GM23338 (cell line): ENCODE data around the gene PEAK3. TPM values are rescaled to one million over a fixed set of nuclear protein-coding genes. Genes with fewer than 3 reads are reported as not detected.
A peak's percentile ranks its signal among the peaks of the same experiment; 100 is the strongest.

Experiments
- ATAC-seq: fragments of 200-7000 bp; cut with Tn5 transposase; 3 replicates; pipeline ENCODE4 v1.9.1; 2020
- DNase-seq: peaks from one replicate; pipeline ENCODE4 v3.0.0-alpha.2; 2015; ENCODE audit warnings: low spot score
- H2AFZ ChIP-seq: fragments of 200-600 bp; sonication (generic); 2 replicates; pipeline ENCODE4 v1.8.0; 2016; ENCODE audit warnings: antibody characterized with exemption, mild to moderate bottlenecking, moderate library complexity
- H3F3A ChIP-seq: fragments of 200-600 bp; sonication (generic); replicated peaks from 2 replicates; pipeline ENCODE4 v1.8.0; 2017; ENCODE audit warnings: antibody characterized with exemption, mixed run types, low read depth
- H3K27ac ChIP-seq: fragments of 200-600 bp; sonication (generic); 2 replicates; pipeline ENCODE4 v1.6.1; 2016; ENCODE audit warnings: low read depth
- H3K27me3 ChIP-seq: fragments of 200-600 bp; sonication (generic); 2 replicates; pipeline ENCODE4 v1.8.0; 2016; ENCODE audit warnings: mild to moderate bottlenecking, mixed run types, moderate library complexity; ENCODE audit not compliant: insufficient read depth
- H3K36me3 ChIP-seq: fragments of 200-600 bp; sonication (generic); 2 replicates; pipeline ENCODE4 v1.8.0; 2016; ENCODE audit warnings: mild to moderate bottlenecking; ENCODE audit not compliant: insufficient read depth
- H3K4me1 ChIP-seq: fragments of 200-600 bp; sonication (generic); 2 replicates; pipeline ENCODE4 v1.8.0; 2016; ENCODE audit warnings: mild to moderate bottlenecking, moderate library complexity; ENCODE audit not compliant: insufficient read depth
- H3K4me2 ChIP-seq: fragments of 200-600 bp; sonication (generic); 2 replicates; pipeline ENCODE4 v1.7.1; 2017; ENCODE audit warnings: mixed run types
- H3K4me3 ChIP-seq: fragments of 200-600 bp; sonication (generic); 2 replicates; pipeline ENCODE4 v1.6.1; 2016; ENCODE audit warnings: mixed run types
- H3K79me2 ChIP-seq: fragments of 200-600 bp; sonication (generic); replicated peaks from 2 replicates; pipeline ENCODE4 v1.8.0; 2017; ENCODE audit warnings: mild to moderate bottlenecking; ENCODE audit not compliant: insufficient read depth
- H3K9me2 ChIP-seq: fragments of 200-600 bp; sonication (generic); 2 replicates; pipeline ENCODE4 v1.8.0; 2017; ENCODE audit not compliant: insufficient read depth
- H4K20me1 ChIP-seq: fragments of 200-600 bp; sonication (generic); replicated peaks from 2 replicates; pipeline ENCODE4 v1.8.0; 2017; ENCODE audit warnings: mild to moderate bottlenecking; ENCODE audit not compliant: insufficient read depth
- H3K27ac Mint-ChIP-seq: 2 replicates; pipeline ENCODE4 v1.8.0; 2020; ENCODE audit warnings: inconsistent platforms, mild to moderate bottlenecking, moderate library complexity, mixed read lengths
- H3K27me3 Mint-ChIP-seq: 3 replicates; pipeline ENCODE4 v1.8.0; 2022; ENCODE audit warnings: low read depth, mild to moderate bottlenecking, moderate library complexity, mixed read lengths, inconsistent platforms; ENCODE audit not compliant: insufficient read depth, poor library complexity
- H3K36me3 Mint-ChIP-seq: 3 replicates; pipeline ENCODE4 v1.8.0; 2021; ENCODE audit warnings: low read depth, mild to moderate bottlenecking, inconsistent platforms, moderate library complexity, mixed read lengths
- H3K4me1 Mint-ChIP-seq: 3 replicates; pipeline ENCODE4 v1.8.0; 2020; ENCODE audit warnings: mild to moderate bottlenecking, inconsistent platforms, mixed read lengths
- H3K4me3 Mint-ChIP-seq: 3 replicates; pipeline ENCODE4 v1.8.0; 2021; ENCODE audit warnings: moderate library complexity, mild to moderate bottlenecking, inconsistent platforms, mixed read lengths
- H3K9me3 Mint-ChIP-seq: 3 replicates; pipeline ENCODE4 v1.8.0; 2020; ENCODE audit warnings: moderate library complexity, mild to moderate bottlenecking, inconsistent platforms, mixed read lengths
- CREB1 ChIP-seq: fragments of 250-450 bp; sonication (Bioruptor Pico); IDR thresholded peaks from 2 replicates; pipeline ENCODE4 v1.5.0; 2020; ENCODE audit warnings: low read depth, mild to moderate bottlenecking, moderate library complexity
- NANOG ChIP-seq: IDR thresholded peaks from 2 replicates; pipeline ENCODE4 v1.6.1; 2016; ENCODE audit warnings: antibody characterized with exemption, borderline replicate concordance
- POLR2AphosphoS5 ChIP-seq: IDR thresholded peaks from 2 replicates; pipeline ENCODE4 v1.6.1; 2016; ENCODE audit warnings: antibody characterized with exemption, low read depth
- ZNF114 ChIP-seq: fragments of 250-450 bp; sonication (Bioruptor Pico); IDR thresholded peaks from 2 replicates; pipeline ENCODE4 v1.5.0; 2020; ENCODE audit warnings: mild to moderate bottlenecking, moderate library complexity
- ZNF331 ChIP-seq: fragments of 250-450 bp; sonication (Bioruptor Pico); IDR thresholded peaks from 2 replicates; pipeline ENCODE4 v1.5.0; 2020; ENCODE audit warnings: low read depth, mild to moderate bottlenecking, moderate library complexity
- polyA plus RNA-seq: library from polyadenylated mRNA; unstranded; fragments of >200 nt; fragmentation: Nextera tagmentation; extraction: Ambion mirVana; gene quantifications from 2 replicates; pipeline ENCODE4 v1.2.1, GENCODE V29; 2016
- total RNA-seq: library from RNA; depleted of rRNA; stranded (reverse); fragments of >200 nt; shearing (Covaris generic); gene quantifications from 2 replicates; pipeline ENCODE4 v1.2.3, GENCODE V29; 2014
- TF ChIP-seq, protein P1 (sequence below): fragments of 250-450 bp; sonication (Bioruptor Pico); IDR thresholded peaks from 2 replicates; pipeline ENCODE4 v1.5.0; 2020; ENCODE audit warnings: mild to moderate bottlenecking, moderate library complexity
- TF ChIP-seq, protein P2 (sequence below), 2 experiments: fragments of 200-600 bp in 1 of 2; sonication (generic) in 1 of 2; conservative IDR thresholded peaks; 2 replicates each; pipeline versions ENCODE4 v1.5.1 to v1.6.1; 2016 to 2017; ENCODE audit warnings: antibody characterized with exemption in 2 of 2, low read depth in 2 of 2, mild to moderate bottlenecking in 2 of 2, moderate library complexity in 1 of 2

Gene PEAK3
- total and polyA plus RNA-seq, 2 experiments from 2014 or later, result not detected

DNA sequence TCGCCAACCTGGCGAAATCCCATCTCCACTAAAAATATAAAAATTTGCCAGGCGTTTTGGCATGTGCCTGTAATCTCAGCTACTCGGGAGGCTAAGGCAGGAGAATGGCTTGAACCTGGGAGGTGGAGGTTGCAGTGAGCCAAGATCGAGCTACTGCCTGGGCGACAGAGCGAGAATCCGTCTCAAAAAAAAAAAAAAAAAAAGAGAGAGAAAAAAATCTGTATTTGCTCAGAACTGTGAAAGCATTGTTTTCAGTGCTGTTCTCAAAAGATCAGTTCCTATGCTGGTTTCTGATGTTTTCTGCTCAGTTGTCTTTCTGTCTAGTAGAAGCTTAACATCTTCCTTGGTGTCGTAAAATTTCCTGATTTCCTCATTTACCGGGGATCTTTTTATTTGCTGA is 42.8 kb downstream of the PEAK3 start:
- Histone ChIP-seq H3K4me2 (peak overlapping the region; percentile 97), H3K27me3 (no peaks in the 10 kb centered on the region), H3K79me2 (peaks cover 86% of the 10 kb centered on the region), H3K27ac (peak overlapping the region; percentile 1), H3F3A (peaks cover 22% of the 10 kb centered on the region; the same call in 1 of the 2 replicates), H4K20me1 (peaks cover 52% of the 10 kb centered on the region), H3K4me3 (peak overlapping the region; percentile 96), H3K9me2 (no peaks in the 10 kb centered on the region), H3K36me3 (0 out of 2 replicates have a peak, but pooled peaks cover 4% of the 10 kb centered on the region), H3K4me1 (peaks cover 32% of the 10 kb centered on the region), H2AFZ (no peak overlapping the region)
- peaks cover 43% of the 10 kb centered on the region for H3K4me1 Mint-ChIP-seq
- TF ChIP-seq, protein P1, sequence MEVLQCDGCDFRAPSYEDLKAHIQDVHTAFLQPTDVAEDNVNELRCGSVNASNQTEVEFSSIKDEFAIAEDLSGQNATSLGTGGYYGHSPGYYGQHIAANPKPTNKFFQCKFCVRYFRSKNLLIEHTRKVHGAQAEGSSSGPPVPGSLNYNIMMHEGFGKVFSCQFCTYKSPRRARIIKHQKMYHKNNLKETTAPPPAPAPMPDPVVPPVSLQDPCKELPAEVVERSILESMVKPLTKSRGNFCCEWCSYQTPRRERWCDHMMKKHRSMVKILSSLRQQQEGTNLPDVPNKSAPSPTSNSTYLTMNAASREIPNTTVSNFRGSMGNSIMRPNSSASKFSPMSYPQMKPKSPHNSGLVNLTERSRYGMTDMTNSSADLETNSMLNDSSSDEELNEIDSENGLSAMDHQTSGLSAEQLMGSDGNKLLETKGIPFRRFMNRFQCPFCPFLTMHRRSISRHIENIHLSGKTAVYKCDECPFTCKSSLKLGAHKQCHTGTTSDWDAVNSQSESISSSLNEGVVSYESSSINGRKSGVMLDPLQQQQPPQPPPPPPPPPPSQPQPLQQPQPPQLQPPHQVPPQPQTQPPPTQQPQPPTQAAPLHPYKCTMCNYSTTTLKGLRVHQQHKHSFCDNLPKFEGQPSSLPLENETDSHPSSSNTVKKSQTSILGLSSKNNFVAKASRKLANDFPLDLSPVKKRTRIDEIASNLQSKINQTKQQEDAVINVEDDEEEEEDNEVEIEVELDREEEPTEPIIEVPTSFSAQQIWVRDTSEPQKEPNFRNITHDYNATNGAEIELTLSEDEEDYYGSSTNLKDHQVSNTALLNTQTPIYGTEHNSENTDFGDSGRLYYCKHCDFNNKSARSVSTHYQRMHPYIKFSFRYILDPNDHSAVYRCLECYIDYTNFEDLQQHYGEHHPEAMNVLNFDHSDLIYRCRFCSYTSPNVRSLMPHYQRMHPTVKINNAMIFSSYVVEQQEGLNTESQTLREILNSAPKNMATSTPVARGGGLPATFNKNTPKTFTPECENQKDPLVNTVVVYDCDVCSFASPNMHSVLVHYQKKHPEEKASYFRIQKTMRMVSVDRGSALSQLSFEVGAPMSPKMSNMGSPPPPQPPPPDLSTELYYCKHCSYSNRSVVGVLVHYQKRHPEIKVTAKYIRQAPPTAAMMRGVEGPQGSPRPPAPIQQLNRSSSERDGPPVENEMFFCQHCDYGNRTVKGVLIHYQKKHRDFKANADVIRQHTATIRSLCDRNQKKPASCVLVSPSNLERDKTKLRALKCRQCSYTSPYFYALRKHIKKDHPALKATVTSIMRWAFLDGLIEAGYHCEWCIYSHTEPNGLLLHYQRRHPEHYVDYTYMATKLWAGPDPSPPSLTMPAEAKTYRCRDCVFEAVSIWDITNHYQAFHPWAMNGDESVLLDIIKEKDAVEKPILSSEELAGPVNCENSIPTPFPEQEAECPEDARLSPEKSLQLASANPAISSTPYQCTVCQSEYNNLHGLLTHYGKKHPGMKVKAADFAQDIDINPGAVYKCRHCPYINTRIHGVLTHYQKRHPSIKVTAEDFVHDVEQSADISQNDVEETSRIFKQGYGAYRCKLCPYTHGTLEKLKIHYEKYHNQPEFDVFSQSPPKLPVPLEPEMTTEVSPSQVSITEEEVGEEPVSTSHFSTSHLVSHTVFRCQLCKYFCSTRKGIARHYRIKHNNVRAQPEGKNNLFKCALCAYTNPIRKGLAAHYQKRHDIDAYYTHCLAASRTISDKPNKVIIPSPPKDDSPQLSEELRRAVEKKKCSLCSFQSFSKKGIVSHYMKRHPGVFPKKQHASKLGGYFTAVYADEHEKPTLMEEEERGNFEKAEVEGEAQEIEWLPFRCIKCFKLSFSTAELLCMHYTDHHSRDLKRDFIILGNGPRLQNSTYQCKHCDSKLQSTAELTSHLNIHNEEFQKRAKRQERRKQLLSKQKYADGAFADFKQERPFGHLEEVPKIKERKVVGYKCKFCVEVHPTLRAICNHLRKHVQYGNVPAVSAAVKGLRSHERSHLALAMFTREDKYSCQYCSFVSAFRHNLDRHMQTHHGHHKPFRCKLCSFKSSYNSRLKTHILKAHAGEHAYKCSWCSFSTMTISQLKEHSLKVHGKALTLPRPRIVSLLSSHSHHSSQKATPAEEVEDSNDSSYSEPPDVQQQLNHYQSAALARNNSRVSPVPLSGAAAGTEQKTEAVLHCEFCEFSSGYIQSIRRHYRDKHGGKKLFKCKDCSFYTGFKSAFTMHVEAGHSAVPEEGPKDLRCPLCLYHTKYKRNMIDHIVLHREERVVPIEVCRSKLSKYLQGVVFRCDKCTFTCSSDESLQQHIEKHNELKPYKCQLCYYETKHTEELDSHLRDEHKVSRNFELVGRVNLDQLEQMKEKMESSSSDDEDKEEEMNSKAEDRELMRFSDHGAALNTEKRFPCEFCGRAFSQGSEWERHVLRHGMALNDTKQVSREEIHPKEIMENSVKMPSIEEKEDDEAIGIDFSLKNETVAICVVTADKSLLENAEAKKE (CRISPR knock-in tag), result no peak
- TF ChIP-seq, protein P2, sequence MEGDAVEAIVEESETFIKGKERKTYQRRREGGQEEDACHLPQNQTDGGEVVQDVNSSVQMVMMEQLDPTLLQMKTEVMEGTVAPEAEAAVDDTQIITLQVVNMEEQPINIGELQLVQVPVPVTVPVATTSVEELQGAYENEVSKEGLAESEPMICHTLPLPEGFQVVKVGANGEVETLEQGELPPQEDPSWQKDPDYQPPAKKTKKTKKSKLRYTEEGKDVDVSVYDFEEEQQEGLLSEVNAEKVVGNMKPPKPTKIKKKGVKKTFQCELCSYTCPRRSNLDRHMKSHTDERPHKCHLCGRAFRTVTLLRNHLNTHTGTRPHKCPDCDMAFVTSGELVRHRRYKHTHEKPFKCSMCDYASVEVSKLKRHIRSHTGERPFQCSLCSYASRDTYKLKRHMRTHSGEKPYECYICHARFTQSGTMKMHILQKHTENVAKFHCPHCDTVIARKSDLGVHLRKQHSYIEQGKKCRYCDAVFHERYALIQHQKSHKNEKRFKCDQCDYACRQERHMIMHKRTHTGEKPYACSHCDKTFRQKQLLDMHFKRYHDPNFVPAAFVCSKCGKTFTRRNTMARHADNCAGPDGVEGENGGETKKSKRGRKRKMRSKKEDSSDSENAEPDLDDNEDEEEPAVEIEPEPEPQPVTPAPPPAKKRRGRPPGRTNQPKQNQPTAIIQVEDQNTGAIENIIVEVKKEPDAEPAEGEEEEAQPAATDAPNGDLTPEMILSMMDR (conservative IDR thresholded peaks at IDR 0.05; ENCODE audit: low read depth in 2 of 2), result no peak
- TF ChIP-seq CREB1 (no peak), ZNF331 (CRISPR knock-in tag) (no peak), ZNF114 (no peak), NANOG (no peak), POLR2AphosphoS5 (no peak)
- DNase-seq (no peak), ATAC-seq (no peak)
- peak overlapping the region; percentile 98 for H3K4me3 Mint-ChIP-seq
- peak overlapping the region; percentile 68; the same call in 1 of the 2 replicates for H3K27ac Mint-ChIP-seq
- peaks cover 47% of the 10 kb centered on the region for H3K36me3 Mint-ChIP-seq
- H3K27me3 Mint-ChIP-seq, result peaks cover 17% of the 10 kb centered on the region
- H3K9me3 Mint-ChIP-seq, result peaks cover 15% of the 10 kb centered on the region; the same call in 2 of the 3 replicates
